GM03348 (cell line): Measurements from ENCODE around the gene OPN1SW.

ENCODE experiments used
- DNase-seq: peaks from one replicate; pipeline ENCODE4 v3.0.0; 2012; ENCODE audit warnings: low spot score

Gene OPN1SW

DNA sequence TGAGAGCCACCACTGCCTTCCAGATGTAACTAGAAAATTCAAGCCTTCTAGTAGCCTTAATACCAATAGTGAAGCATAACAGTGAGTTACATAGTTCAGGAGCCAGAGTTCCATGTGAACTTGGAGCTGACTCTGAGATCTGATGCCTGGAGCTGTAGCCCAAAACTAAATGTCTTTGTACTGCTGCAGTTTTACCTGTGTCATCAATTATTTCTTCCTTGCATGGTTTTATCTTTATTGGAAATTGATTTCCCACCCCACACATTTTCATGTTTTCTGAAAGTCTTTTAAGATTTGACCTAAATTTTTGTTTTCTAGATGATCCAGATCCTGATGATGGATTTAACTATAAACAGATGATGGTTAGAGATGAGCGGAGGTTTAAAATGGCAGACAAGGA, 17.0 kb downstream of the OPN1SW start:
- no peak for DNase-seq

- no peak for DNase-seq
Measured at GRCh38 chr7:128757203-128757602, 18.4 kb downstream of the OPN1SW start.

GRCh38 chr7:128755819-128756476, 19.6 kb downstream of the OPN1SW start:
- DNase-seq = peak; percentile 83

DNA sequence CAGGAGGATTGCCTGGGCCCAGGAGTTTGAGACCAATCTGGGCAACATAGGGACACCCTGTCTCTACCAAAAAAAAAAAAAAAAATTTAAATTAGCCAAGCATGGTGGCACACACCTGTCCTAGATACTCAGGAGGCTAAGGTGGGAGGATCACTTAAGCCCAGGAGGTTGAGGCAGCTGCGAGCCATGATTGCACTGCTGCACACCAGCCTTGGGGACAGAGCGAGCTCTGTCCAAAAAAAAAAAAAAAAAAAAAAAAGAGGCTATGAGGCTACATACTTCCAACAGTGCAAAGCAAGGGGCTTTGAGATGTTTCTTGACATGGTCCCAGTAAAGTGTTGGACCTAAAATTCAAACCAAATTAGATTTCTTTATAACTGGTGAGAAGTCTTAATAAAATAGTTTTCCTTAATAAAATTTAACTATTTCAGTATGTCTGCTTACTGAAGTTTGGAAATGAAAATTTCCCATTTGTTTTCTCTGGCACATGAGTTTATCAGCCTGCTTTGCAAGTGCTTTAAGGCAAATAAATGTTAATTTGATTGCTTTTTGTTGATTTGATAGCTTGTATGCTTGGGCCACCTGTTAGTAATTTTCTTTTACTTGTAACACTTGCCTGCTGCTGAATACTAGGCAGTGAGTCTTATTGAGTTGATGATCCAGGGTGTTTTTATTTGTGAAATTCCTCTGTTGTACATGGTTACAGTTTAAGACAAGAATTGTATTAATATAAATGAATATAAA, 20.3 kb downstream of the OPN1SW start:
- DNase-seq = no peak

DNA sequence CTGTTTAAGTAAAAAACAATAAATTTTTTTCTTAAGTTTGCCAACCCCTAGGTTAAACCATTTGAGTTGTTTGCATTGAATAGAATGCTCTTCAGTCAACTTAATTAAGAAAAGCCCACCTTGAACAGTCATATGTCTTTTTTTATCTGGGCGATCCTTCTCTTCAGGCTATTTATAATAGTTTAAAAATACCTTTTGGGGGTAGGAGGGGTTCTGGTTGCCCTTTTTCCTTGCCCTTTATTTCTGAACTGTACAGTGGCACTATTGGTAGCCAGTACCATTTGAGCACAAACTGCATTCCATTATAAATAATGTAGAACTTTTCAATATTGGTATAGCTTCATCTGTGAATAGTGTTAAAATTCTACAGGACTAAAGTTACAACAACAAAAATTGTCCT, 23.3 kb downstream of the OPN1SW start:
- DNase-seq = no peak

DNA sequence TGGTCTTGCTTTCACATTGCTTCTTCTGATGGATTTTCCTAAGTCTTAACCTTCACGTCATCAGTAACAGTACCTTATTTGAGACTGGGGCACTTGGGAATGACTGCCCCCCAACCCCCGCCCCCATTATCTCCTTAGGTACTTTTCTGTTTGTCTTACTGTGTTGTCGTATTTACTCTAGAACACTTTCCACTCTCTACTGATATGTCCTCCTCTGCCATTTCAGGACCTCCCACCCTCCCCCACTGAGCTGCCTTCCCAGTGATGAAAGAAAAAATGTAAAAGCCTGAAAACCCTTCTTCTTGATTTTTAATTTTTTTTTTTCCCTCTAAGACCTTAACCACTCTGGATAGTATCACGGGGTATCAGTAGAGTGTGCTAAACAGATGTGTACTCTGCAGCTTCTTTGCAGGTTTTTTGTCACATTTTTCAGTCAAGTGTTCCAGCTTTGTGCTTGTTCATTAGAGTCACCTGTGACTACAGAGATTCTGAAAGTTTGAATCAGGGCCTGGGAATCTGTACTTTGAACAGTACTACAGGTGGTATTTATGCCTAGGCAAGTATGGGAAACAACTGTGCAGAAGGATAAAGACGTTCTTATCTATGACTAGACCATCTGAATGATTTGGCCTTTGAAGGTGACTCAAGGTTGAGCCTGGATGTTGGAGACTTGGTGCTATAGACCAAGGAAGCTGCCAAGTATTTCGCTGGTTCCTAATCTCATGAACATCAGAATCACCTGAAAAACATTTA, 28.1 kb downstream of the OPN1SW start:
- no peak for DNase-seq

DNA sequence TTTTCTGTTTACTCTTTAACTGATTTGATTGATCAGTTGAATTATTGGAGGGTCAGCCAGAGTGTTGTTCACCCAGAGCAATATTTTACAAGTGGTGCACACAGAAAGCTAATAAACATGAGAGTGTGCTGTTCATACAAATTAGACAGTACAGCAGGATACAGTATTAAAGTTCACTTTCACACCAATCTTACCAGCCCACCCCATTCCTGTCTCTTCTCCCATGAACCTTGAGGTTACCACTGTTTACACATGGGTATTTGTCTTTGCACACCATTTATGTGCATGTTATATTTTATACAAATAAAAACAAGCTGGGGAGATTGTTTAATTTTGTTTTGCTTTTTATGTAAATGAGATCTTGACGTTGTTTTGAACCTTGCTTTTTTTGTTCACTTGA, 29.9 kb downstream of the OPN1SW start:
- no peak for DNase-seq

DNA sequence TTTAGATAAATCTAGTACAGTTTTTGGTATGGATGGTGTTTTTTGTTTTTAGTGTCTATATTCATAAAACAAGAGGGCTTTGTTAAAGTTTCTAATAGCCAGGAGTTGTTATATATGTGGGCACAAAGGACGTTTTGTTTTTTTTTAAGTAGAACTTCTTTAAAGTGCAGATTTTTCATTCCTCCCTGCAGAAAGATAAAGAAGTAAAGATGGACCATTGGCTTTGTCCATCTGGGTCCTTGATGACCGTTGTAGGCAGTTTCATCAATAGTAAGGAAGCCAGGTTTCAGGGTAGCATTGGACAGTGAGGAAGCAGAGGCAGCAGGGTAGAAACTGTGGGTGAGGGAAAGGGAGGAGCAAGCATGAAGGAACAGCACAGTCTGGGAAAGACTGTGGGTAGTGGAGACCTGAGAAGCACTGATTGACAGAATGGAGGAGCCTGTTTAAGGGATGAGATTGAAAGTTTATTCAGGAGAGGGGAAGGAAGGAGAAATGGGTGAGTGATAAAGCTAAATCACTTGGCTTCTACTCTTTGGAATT, 31.2 kb downstream of the OPN1SW start:
- DNase-seq = no peak

DNA sequence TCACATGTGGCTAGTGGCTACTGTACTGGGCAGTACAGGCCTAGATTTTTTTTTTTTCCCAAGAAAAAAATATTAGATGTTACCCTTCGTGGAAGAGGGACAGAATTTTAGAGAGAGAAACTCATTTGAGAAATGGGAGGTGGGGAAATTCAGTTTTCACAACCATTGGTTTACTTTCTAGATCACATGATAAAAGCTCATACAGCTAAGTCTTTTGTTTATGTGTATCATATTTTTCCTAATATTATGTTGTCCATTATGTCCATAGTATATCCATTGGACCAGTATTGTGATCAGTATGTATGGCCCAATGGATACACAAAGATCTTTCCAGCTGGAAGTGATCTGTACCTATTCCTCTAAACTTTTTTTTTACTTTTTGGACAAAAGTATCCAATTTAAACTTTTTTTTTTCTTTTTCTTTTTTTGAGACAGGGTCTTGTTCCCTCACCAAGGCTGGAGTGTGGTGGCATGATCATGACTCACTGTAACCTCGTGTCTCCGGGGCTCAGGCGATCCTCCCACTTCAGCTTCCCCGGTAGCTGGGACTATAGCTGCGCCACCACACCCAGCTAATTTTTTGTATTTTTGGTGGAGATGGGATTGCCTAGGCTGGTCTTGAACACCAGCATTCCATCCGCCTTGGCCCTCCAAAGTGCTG, 32.4 kb downstream of the OPN1SW start:
- no peak for DNase-seq

- peak; percentile 67 for DNase-seq
Measured at GRCh38 chr7:128742206-128742605, 33.4 kb downstream of the OPN1SW start.

DNA sequence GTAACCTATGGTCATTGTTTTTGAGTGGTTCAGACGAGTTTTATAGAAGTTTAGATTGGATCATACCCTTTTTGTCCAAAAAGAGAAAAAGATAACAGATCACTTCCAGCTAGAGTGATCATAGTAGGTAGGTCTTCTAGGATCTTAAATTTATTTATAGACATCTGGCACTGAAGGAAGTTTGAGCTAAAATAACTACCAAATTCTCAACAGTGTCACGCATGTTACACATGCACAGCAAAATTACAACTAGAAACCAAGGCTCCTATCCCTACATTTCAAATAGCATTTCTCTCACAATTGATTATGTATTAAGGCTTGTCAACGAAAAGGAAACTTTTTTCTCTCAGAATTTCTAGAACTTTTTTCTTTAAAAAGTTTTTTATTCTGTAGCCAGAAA, 34.1 kb downstream of the OPN1SW start:
- no peak for DNase-seq

- peak; percentile 8 for DNase-seq
Measured at GRCh38 chr7:128740996-128741395, 34.6 kb downstream of the OPN1SW start.

GRCh38 chr7:128739990-128740682, 35.5 kb downstream of the OPN1SW start:
- DNase-seq = no peak

DNA sequence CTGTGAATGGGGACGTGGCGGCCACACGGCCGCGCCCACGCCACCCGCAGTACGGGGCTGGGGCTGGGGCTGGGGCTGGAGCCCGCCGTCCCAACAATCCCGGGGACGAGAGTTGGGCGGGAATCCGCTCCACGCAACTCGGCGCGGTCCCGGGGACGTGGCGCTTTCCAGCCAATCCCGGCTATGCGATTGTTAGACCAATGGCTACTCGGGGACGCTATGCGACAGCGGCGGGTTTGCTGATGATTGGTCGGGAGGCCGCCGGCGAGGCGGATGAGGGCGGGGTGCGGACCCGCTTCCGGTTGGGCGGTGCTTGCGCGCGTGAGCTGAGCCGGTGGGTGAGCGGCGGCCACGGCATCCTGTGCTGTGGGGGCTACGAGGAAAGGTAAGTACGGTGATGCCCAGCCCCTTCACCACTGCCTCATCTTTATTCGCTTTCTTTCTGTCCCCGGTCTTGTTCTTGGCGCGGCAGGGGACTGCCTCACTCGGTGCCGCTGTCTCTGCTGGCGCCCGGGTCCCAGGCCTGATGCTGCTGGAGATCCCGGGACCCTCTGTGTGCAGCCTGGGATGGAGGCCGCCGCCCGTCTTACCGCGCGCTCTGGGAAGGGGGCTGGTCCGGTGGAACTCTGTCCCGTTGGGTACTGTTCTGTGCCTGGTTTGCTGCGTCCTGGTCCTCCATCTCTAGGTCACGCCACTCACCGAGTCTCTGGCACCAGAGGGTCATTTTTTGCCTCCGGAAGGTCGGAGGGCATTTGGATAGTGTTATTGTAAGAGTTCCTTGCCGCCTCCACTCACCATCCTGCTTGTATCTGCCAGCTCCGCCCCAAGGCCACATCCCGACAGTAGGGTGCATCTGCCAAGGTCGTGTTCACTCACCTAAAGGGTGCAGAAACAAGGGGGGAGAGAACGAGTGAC, 36.3 kb downstream of the OPN1SW start, which contains the start of gene CALU:
CALU (plus strand) TSS at position 312 of the 915 bp plus-strand sequence. CDS start 9,225 bp downstream, outside the sequence.
- peak; percentile 99 for DNase-seq

- peak; percentile 60 for DNase-seq
Measured at GRCh38 chr7:128738570-128739047, 37.0 kb downstream of the OPN1SW start.

GRCh38 chr7:128737867-128738385, 37.7 kb downstream of the OPN1SW start:
- peak; percentile 56 for DNase-seq

- no peak for DNase-seq
Measured at GRCh38 chr7:128737441-128737840, 38.2 kb downstream of the OPN1SW start.

DNA sequence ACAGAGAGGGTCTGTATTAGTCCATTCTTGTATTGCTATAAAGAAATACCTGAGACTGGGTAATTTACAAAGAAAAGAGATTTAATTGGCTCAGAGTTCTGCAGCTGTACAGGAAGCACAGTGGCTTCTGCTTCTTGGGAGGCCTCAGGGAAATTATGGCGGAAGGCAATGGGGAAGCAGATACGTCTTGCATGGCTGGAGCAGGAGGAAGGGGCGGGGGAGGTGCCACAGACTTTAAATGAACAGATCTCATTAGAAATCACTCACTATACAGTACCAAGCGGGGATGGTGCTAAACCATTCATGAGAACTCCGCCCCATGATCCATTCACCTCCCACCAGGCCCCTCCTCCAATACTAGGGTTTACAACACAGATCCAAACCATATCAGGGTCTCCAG, 40.2 kb downstream of the OPN1SW start:
- DNase-seq = no peak

GRCh38 chr7:128734890-128735289, 40.7 kb downstream of the OPN1SW start:
- DNase-seq = no peak

DNA sequence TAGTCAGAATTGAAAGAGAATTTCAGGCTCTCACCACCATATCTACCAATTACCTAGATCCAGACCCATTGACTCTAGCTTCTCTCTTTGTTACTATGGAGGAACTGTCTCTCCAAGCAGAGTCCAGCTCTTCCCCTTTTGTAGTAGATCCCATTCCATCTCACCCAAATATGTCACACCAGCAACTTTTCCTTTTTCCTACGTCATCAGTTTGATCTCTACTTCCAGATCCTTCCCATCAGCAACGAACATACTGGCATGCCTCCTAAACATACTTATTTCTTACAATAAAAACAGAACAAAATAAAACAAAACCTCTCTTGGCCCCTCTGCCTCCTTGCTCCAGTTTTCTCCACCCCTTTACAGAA, 42.3 kb downstream of the OPN1SW start:
- DNase-seq = no peak
